HepG2 (cell line): ENCODE measurements around the gene NBEA. TPM values are rescaled to one million over a fixed set of nuclear protein-coding genes. Genes with fewer than 3 reads are reported as not detected.

Source experiments
- ATAC-seq: fragments of 200-7000 bp; cut with Tn5 transposase; 3 replicates; pipeline ENCODE4 v1.9.1; 2020; ENCODE audit warnings: mild to moderate bottlenecking, moderate library complexity
- BruUV-seq: library from RNA; stranded (reverse); fragments of 400-500 nt; replicated peaks from 2 replicates; lab custom pipeline; 2021; lab: Mats Ljungman, UMichigan
- CTCF ChIA-PET: fragments of 300-600 bp; formaldehyde crosslinking; extraction: SDS; loops from one replicate; lab custom pipeline; 2021; ENCODE audit warnings: low total read pairs, inconsistent platforms, low intra/inter-chr PET ratio; lab: Yijun Ruan, JAX
- POLR2A ChIA-PET: fragments of 350-600 bp; sonication (Branson Sonifier 250); formaldehyde crosslinking; loops from one replicate; lab custom pipeline; 2020; ENCODE audit warnings: antibody characterized with exemption, inconsistent platforms; lab: Yijun Ruan, JAX
- DNase-seq: peaks from one replicate; pipeline ENCODE4 v3.0.0-alpha.2; 2015; ENCODE audit warnings: low spot score
- FAIRE-seq: peaks from 3 replicates; lab custom pipeline; 2011; peaks lifted over from hg19 to GRCh38; lab: Jason Lieb, UNC
- H2AFZ ChIP-seq: one replicate; pipeline ENCODE4 v1.6.1; 2011; ENCODE audit warnings: low read length, inconsistent platforms
- H3K27ac ChIP-seq: fragments of 300-600 bp; 3 replicates; pipeline ENCODE4 v1.8.0; 2011; ENCODE audit warnings: mixed run types, mild to moderate bottlenecking, mixed read lengths, low read length, inconsistent platforms; ENCODE audit not compliant: insufficient read depth; ENCODE audit errors: extremely low read length
- H3K27me3 ChIP-seq, 2 experiments: fragments of 200-600 bp in 1 of 2; 2 replicates in 1 of 2; 3 replicates in 1 of 2; pipeline versions ENCODE4 v1.6.0 to v1.8.0; 2011; ENCODE audit warnings: low read length in 2 of 2, mild to moderate bottlenecking in 2 of 2, moderate library complexity in 2 of 2, inconsistent platforms in 1 of 2; ENCODE audit not compliant: insufficient read depth in 2 of 2, control insufficient read depth in 1 of 2
- H3K36me3 ChIP-seq, 2 experiments: fragments of 200-600 bp in 1 of 2; replicated peaks in 1 of 2; 2 replicates in 1 of 2; 3 replicates in 1 of 2; pipeline versions ENCODE4 v1.5.1 to v1.8.0; 2011; ENCODE audit warnings: low read length in 2 of 2, inconsistent platforms in 1 of 2; ENCODE audit not compliant: insufficient read depth in 2 of 2, control insufficient read depth in 1 of 2
- H3K4me1 ChIP-seq: 2 replicates; pipeline ENCODE4 v1.5.1; 2012; ENCODE audit warnings: low read length, inconsistent platforms; ENCODE audit not compliant: insufficient read depth
- H3K4me2 ChIP-seq: 2 replicates; pipeline ENCODE4 v1.6.0; 2011; ENCODE audit warnings: low read depth, low read length, inconsistent platforms
- H3K4me3 ChIP-seq, 3 experiments: fragments of 200-600 bp in 1 of 3; sonication (generic), shearing (Covaris generic) in 1 of 3; replicated peaks in 1 of 3; 2 replicates each; pipeline ENCODE4 v1.5.1; 2011 to 2016; ENCODE audit warnings: low read length in 3 of 3, inconsistent platforms in 2 of 3, low read depth in 2 of 3, mild to moderate bottlenecking in 2 of 3, control low read depth in 1 of 3, mixed read lengths in 1 of 3; ENCODE audit not compliant: insufficient read depth in 1 of 3
- H3K79me2 ChIP-seq: one replicate; pipeline ENCODE4 v1.6.1; 2011; ENCODE audit warnings: low read length, inconsistent platforms; ENCODE audit not compliant: insufficient read depth
- H3K9ac ChIP-seq: 2 replicates; pipeline ENCODE4 v1.6.0; 2011; ENCODE audit warnings: mild to moderate bottlenecking, low read depth, low read length, inconsistent platforms; ENCODE audit not compliant: insufficient read depth
- H3K9me3 ChIP-seq: 2 replicates; pipeline ENCODE4 v1.5.1; 2012; ENCODE audit warnings: mild to moderate bottlenecking, low read length
- H4K20me1 ChIP-seq: 2 replicates; pipeline ENCODE4 v1.6.0; 2011; ENCODE audit warnings: inconsistent platforms, mild to moderate bottlenecking, low read length, moderate library complexity; ENCODE audit not compliant: insufficient read depth
- EEA1 ChIP-seq: sonication (generic); formaldehyde crosslinking; IDR thresholded peaks from 2 replicates; pipeline ENCODE4 v1.5.1; 2020; ENCODE audit warnings: mild to moderate bottlenecking, missing genetic modification reagents, borderline replicate concordance
- EZH2 ChIP-seq: conservative IDR thresholded peaks from 2 replicates; pipeline ENCODE4 v1.6.1; 2012; ENCODE audit warnings: mild to moderate bottlenecking, low read depth, low read length, moderate library complexity
- FOXA1 ChIP-seq, 2 experiments: fragments of 450-650 bp in 1 of 2; sonication (generic) in 1 of 2; formaldehyde crosslinking in 1 of 2; IDR thresholded peaks; 2 replicates each; pipeline versions ENCODE4 v1.4.0 to v1.6.1; 2016 to 2020; ENCODE audit warnings: missing genetic modification reagents in 1 of 2
- HIC2 ChIP-seq: sonication (generic); formaldehyde crosslinking; IDR thresholded peaks from 2 replicates; pipeline ENCODE4 v1.9.0; 2022; ENCODE audit warnings: low read depth, missing genetic modification reagents
- HNRNPL ChIP-seq: fragments of 200-400 bp; formaldehyde crosslinking; IDR thresholded peaks from 2 replicates; pipeline ENCODE4 v1.6.1; 2017; ENCODE audit warnings: mild to moderate bottlenecking, low read depth, low read length
- KLF15 ChIP-seq: sonication (generic); formaldehyde crosslinking; IDR thresholded peaks from 2 replicates; pipeline ENCODE4 v1.8.1; 2023; ENCODE audit warnings: borderline replicate concordance, mild to moderate bottlenecking, inconsistent platforms, missing genetic modification reagents, mixed read lengths
- MAF1 ChIP-seq: sonication (generic); formaldehyde crosslinking; IDR thresholded peaks from 2 replicates; pipeline ENCODE4 v1.5.0; 2020; ENCODE audit warnings: missing genetic modification reagents, borderline replicate concordance
- PAWR ChIP-seq: sonication (generic); formaldehyde crosslinking; IDR thresholded peaks from 2 replicates; pipeline ENCODE4 v1.4.0; 2020; ENCODE audit warnings: missing genetic modification reagents, mild to moderate bottlenecking, borderline replicate concordance
- SKI ChIP-seq: fragments of 450-650 bp; IDR thresholded peaks from one replicate; pipeline ENCODE4 v1.6.1; 2018; ENCODE audit warnings: mild to moderate bottlenecking; ENCODE audit not compliant: partially characterized antibody
- TOE1 ChIP-seq: sonication (generic); formaldehyde crosslinking; IDR thresholded peaks from 2 replicates; pipeline ENCODE4 v1.4.0; 2020; ENCODE audit warnings: mild to moderate bottlenecking, missing genetic modification reagents
- TP53 ChIP-seq: sonication (generic); formaldehyde crosslinking; conservative IDR thresholded peaks from 2 replicates; pipeline ENCODE4 v1.4.0; 2020; ENCODE audit warnings: missing genetic modification reagents
- ZNF143 ChIP-seq: sonication (generic); formaldehyde crosslinking; IDR thresholded peaks from 2 replicates; pipeline ENCODE4 v1.4.0; 2020; ENCODE audit warnings: missing genetic modification reagents
- ZNF790 ChIP-seq: sonication (generic); formaldehyde crosslinking; IDR thresholded peaks from 2 replicates; pipeline ENCODE4 v1.8.0; 2022; ENCODE audit warnings: missing genetic modification reagents, mild to moderate bottlenecking, borderline replicate concordance
- ZSCAN29 ChIP-seq: sonication (generic); formaldehyde crosslinking; conservative IDR thresholded peaks from 2 replicates; pipeline ENCODE4 v1.4.0; 2020; ENCODE audit warnings: mild to moderate bottlenecking, missing genetic modification reagents
- ZSCAN30 ChIP-seq: sonication (generic); formaldehyde crosslinking; IDR thresholded peaks from 2 replicates; pipeline ENCODE4 v1.5.0; 2020; ENCODE audit warnings: mild to moderate bottlenecking, missing genetic modification reagents
- WGBS: methylation state at CpG from one replicate; pipeline ENCODE4 v1.1.6; 2017; ENCODE audit warnings: low lambda C conversion rate; 5-methylcytosine and 5-hydroxymethylcytosine counted together
- in situ Hi-C: cut with HindIII; loops from 2 replicates; pipeline ENCODE4 v1.10.0; 2017; ENCODE audit warnings: low pct_unique_long_range_greater_than_20kb; ENCODE audit not compliant: extremely low pct_ligation_motif_present
- intact Hi-C: fragments of 100-400 bp; cut with micrococcal nuclease; formaldehyde crosslinking; loops from one replicate; pipeline ENCODE4 v1.10.0; 2022; ENCODE audit not compliant: unreplicated experiment
- polyA plus RNA-seq, 8 experiments: library from polyadenylated mRNA; depleted of rRNA in 3 of 8; stranded (reverse) in 7 of 8; unstranded in 1 of 8; fragments of >200 nt; fragmentation: Illumina TruSeq in 4 of 8; extraction: Trizol in 4 of 8; gene quantifications; 2 replicates each; pipeline versions ENCODE4 v1.2.1 to v1.2.3, GENCODE V29; 2011 to 2016; ENCODE audit warnings: low read depth in 4 of 8, missing spikeins in 1 of 8, mixed read lengths in 1 of 8; ENCODE audit not compliant: insufficient read depth in 1 of 8
- total RNA-seq, 5 experiments: library from RNA; depleted of rRNA; stranded (reverse); fragments of >200 nt; fragmentation: Illumina TruSeq; extraction: Trizol; gene quantifications; 2 replicates each; pipeline ENCODE4 v1.2.3, GENCODE V29; 2016; ENCODE audit warnings: low read depth in 1 of 5
- TF ChIP-seq, protein P1 (sequence below): IDR thresholded peaks from 2 replicates; pipeline ENCODE4 v1.6.1; 2018; ENCODE audit warnings: missing genetic modification reagents, mild to moderate bottlenecking, missing compliant biosample characterization
- TF ChIP-seq, protein P2 (sequence below): sonication (generic); formaldehyde crosslinking; IDR thresholded peaks from 2 replicates; pipeline ENCODE4 v1.8.1; 2023; ENCODE audit warnings: mild to moderate bottlenecking, inconsistent platforms, moderate library complexity, missing genetic modification reagents, borderline replicate concordance
- TF ChIP-seq, protein P3 (sequence below): sonication (generic); formaldehyde crosslinking; IDR thresholded peaks from 2 replicates; pipeline ENCODE4 v1.5.0; 2020; ENCODE audit warnings: mild to moderate bottlenecking, missing genetic modification reagents
- TF ChIP-seq, protein P4 (sequence below): sonication (generic); formaldehyde crosslinking; IDR thresholded peaks from 2 replicates; pipeline ENCODE4 v1.8.0; 2022; ENCODE audit warnings: missing genetic modification reagents, low read depth, mild to moderate bottlenecking, borderline replicate concordance

Gene NBEA
- total and polyA plus RNA-seq, 2 of the 13 experiments (the other 11 are each of a cell fraction or from before 2014, with no cell fraction given): 2.7 to 2.8 TPM

GRCh38 chr13:35387682-35388250, 445.7 kb downstream of the NBEA start:
- no peaks in the 10 kb centered on the region for H3K27me3 ChIP-seq
- in situ Hi-C loops: no loop called here
- H2AFZ ChIP-seq: no peak overlapping the region
- H3K36me3 ChIP-seq: no peaks in the 10 kb centered on the region
- no peak overlapping the region for H3K9ac ChIP-seq
- peaks cover 12% of the 10 kb centered on the region; the same call in 1 of the 2 replicates for H3K4me1 ChIP-seq
- H3K27ac ChIP-seq: no peak overlapping the region
- ChIA-PET CTCF (no interaction called here), POLR2A (no interaction called here)
- BruUV-seq: no TSS peak
- no peaks in the 10 kb centered on the region for H3K9me3 ChIP-seq
- H4K20me1 ChIP-seq: no peaks in the 10 kb centered on the region
- no peak overlapping the region for H3K4me2 ChIP-seq
- no peak overlapping the region for H3K4me3 ChIP-seq
- DNase-seq (no peak), FAIRE-seq (no peak), ATAC-seq (no peak)
- 72% methylated on average over 6 of the region's 6 CpGs for WGBS
- intact Hi-C loops: loop anchor here (5.0 kb wide), 1 partner anchor 105 kb away; no protein-coding TSS in a partner anchor
- H3K79me2 ChIP-seq: no peaks in the 10 kb centered on the region
- TF ChIP-seq HIC2 (CRISPR knock-in tag): no peak
- TF ChIP-seq ZSCAN30 (CRISPR knock-in tag): no peak
- TF ChIP-seq TOE1 (CRISPR knock-in tag): no peak
- TF ChIP-seq, protein P1, sequence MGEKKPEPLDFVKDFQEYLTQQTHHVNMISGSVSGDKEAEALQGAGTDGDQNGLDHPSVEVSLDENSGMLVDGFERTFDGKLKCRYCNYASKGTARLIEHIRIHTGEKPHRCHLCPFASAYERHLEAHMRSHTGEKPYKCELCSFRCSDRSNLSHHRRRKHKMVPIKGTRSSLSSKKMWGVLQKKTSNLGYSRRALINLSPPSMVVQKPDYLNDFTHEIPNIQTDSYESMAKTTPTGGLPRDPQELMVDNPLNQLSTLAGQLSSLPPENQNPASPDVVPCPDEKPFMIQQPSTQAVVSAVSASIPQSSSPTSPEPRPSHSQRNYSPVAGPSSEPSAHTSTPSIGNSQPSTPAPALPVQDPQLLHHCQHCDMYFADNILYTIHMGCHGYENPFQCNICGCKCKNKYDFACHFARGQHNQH (CRISPR knock-in tag): no peak
- no peak for TF ChIP-seq HNRNPL
- TF ChIP-seq TP53 (CRISPR knock-in tag): no peak
- TF ChIP-seq PAWR (CRISPR knock-in tag): no peak
- TF ChIP-seq EEA1 (CRISPR knock-in tag): no peak
- TF ChIP-seq EZH2: no peak
- TF ChIP-seq ZNF790 (CRISPR knock-in tag): no peak
- no peak for TF ChIP-seq FOXA1 (IDR thresholded peaks at IDR 0.05)
- no peak for TF ChIP-seq FOXA1 (CRISPR knock-in tag; IDR thresholded peaks at IDR 0.05)
- no peak for TF ChIP-seq KLF15 (CRISPR knock-in tag)
- TF ChIP-seq MAF1 (CRISPR knock-in tag): no peak
- TF ChIP-seq, protein P2, sequence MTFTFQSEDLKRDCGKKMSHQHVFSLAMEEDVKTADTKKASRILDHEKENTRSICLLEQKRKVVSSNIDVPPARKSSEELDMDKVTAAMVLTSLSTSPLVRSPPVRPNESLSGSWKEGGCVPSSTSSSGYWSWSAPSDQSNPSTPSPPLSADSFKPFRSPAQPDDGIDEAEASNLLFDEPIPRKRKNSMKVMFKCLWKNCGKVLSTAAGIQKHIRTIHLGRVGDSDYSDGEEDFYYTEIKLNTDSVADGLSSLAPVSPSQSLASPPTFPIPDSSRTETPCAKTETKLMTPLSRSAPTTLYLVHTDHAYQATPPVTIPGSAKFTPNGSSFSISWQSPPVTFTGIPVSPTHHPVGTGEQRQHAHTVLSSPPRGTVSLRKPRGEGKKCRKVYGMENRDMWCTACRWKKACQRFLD (CRISPR knock-in tag): no peak
- TF ChIP-seq, protein P3, sequence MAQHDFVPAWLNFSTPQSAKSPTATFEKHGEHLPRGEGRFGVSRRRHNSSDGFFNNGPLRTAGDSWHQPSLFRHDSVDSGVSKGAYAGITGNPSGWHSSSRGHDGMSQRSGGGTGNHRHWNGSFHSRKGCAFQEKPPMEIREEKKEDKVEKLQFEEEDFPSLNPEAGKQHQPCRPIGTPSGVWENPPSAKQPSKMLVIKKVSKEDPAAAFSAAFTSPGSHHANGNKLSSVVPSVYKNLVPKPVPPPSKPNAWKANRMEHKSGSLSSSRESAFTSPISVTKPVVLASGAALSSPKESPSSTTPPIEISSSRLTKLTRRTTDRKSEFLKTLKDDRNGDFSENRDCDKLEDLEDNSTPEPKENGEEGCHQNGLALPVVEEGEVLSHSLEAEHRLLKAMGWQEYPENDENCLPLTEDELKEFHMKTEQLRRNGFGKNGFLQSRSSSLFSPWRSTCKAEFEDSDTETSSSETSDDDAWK: no peak
- no peak for TF ChIP-seq ZNF143
- TF ChIP-seq, protein P4, sequence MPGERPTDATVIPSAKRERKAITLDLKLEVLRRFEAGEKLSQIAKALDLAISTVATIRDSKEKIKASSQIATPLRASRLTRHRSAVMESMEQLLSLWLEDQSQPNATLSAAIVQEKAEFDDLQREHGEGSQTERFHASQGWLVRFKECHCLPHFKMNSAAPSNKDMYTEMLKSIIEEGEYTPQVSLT (CRISPR knock-in tag): no peak
- no peak for TF ChIP-seq ZSCAN29 (CRISPR knock-in tag)
- TF ChIP-seq SKI: no peak
